Endothelial cell of umbilical vein (primary cell): ENCODE data around the gene TAMALIN. TPM values are rescaled to one million over a fixed set of nuclear protein-coding genes. Genes with fewer than 3 reads are reported as not detected.

ENCODE experiments used
- BruUV-seq: library from RNA; stranded (reverse); fragments of 400-500 nt; replicated peaks from 2 replicates; lab custom pipeline; 2021; lab: Mats Ljungman, UMichigan
- CTCF ChIA-PET: fragments of 300-600, 350-600 bp; sonication (Branson Sonifier 250); formaldehyde crosslinking; loops from one replicate; lab custom pipeline; 2021; ENCODE audit warnings: antibody characterized with exemption, inconsistent platforms; lab: Charles Lee
- POLR2A ChIA-PET: fragments of 300-600, 350-600 bp; sonication (Branson Sonifier 250); formaldehyde crosslinking; loops from one replicate; lab custom pipeline; 2021; ENCODE audit warnings: antibody characterized with exemption, inconsistent platforms; lab: Charles Lee
- DNase-seq: peaks from one replicate; pipeline ENCODE4 v3.0.0-alpha.2; 2011; ENCODE audit warnings: low read depth, low spot score
- FAIRE-seq: peaks from 2 replicates; lab custom pipeline; 2011; peaks lifted over from hg19 to GRCh38; lab: Jason Lieb, UNC
- H2AFZ ChIP-seq: 2 replicates; pipeline ENCODE4 v1.6.0; 2012; ENCODE audit warnings: low read depth, low read length, control low read depth, inconsistent platforms
- H3K27ac ChIP-seq: 2 replicates; pipeline ENCODE4 v1.5.1; 2011; ENCODE audit warnings: low read depth, mild to moderate bottlenecking, control low read depth, low read length, moderate library complexity; ENCODE audit not compliant: insufficient read depth
- H3K27me3 ChIP-seq, 2 experiments: 2 replicates each; pipeline versions ENCODE4 v1.6.0 to v1.6.1; 2011; ENCODE audit warnings: low read length in 2 of 2, mixed read lengths in 1 of 2; ENCODE audit not compliant: control insufficient read depth in 2 of 2, insufficient read depth in 2 of 2
- H3K36me3 ChIP-seq, 2 experiments: 2 replicates in 1 of 2; 3 replicates in 1 of 2; pipeline ENCODE4 v1.5.1; 2011; ENCODE audit warnings: low read length in 2 of 2, mild to moderate bottlenecking in 1 of 2, moderate library complexity in 1 of 2; ENCODE audit not compliant: control insufficient read depth in 2 of 2, insufficient read depth in 2 of 2; ENCODE audit errors: extremely low read depth in 1 of 2
- H3K4me1 ChIP-seq: 3 replicates; pipeline ENCODE4 v1.5.1; 2011; ENCODE audit warnings: mild to moderate bottlenecking, low read length; ENCODE audit not compliant: control insufficient read depth, insufficient read depth; ENCODE audit errors: extremely low read depth
- H3K4me2 ChIP-seq: 2 replicates; pipeline ENCODE4 v1.6.1; 2011; ENCODE audit warnings: low read length, control low read depth, mixed read lengths; ENCODE audit not compliant: insufficient read depth
- H3K4me3 ChIP-seq, 3 experiments: fragments of 200-600 bp in 1 of 3; sonication (generic), shearing (Covaris generic) in 1 of 3; replicated peaks in 1 of 3; 2 replicates each; pipeline ENCODE4 v1.5.1; 2011 to 2016; ENCODE audit warnings: control low read depth in 3 of 3, low read length in 3 of 3, mild to moderate bottlenecking in 2 of 3, inconsistent platforms in 1 of 3, low read depth in 1 of 3, moderate library complexity in 1 of 3; ENCODE audit not compliant: insufficient read depth in 1 of 3
- H3K79me2 ChIP-seq: 2 replicates; pipeline ENCODE4 v1.6.0; 2012; ENCODE audit warnings: low read length, inconsistent platforms; ENCODE audit not compliant: control insufficient read depth, insufficient read depth
- H3K9ac ChIP-seq: replicated peaks from 2 replicates; pipeline ENCODE3; 2011; ENCODE audit warnings: low read length, control low read depth; ENCODE audit not compliant: insufficient read depth; ENCODE audit errors: extremely low read depth
- H3K9me1 ChIP-seq: replicated peaks from 3 replicates; pipeline ENCODE4 v1.6.0; 2011; ENCODE audit warnings: mild to moderate bottlenecking, low read length; ENCODE audit not compliant: control insufficient read depth, insufficient read depth; ENCODE audit errors: extremely low read depth
- H3K9me3 ChIP-seq: replicated peaks from 2 replicates; pipeline ENCODE4 v1.5.1; 2012; ENCODE audit warnings: low read length, inconsistent platforms; ENCODE audit not compliant: control insufficient read depth, insufficient read depth
- H4K20me1 ChIP-seq: replicated peaks from 2 replicates; pipeline ENCODE3; 2011; ENCODE audit warnings: mild to moderate bottlenecking, low read length; ENCODE audit not compliant: control insufficient read depth, insufficient read depth; ENCODE audit errors: extremely low read depth
- CTCF ChIP-seq, 2 donors: IDR thresholded peaks; 1 replicate in 1 of 2; 2 replicates in 1 of 2; pipeline ENCODE4 v1.5.1; 2011; ENCODE audit warnings: low read length in 2 of 2, mild to moderate bottlenecking in 2 of 2, moderate library complexity in 2 of 2, control low read depth in 1 of 2, inconsistent platforms in 1 of 2, low read depth in 1 of 2; ENCODE audit not compliant: insufficient read depth in 1 of 2; ENCODE audit errors: extremely low read depth in 1 of 2
- EZH2 ChIP-seq: IDR thresholded peaks from 2 replicates; pipeline ENCODE4 v1.6.1; 2012; ENCODE audit warnings: borderline replicate concordance, low read depth, mild to moderate bottlenecking, moderate library complexity, low read length, inconsistent platforms; ENCODE audit not compliant: severe bottlenecking
- FOS ChIP-seq: IDR thresholded peaks from 2 replicates; pipeline ENCODE4 v1.6.1; 2011; ENCODE audit warnings: mild to moderate bottlenecking, low read length, moderate library complexity, borderline replicate concordance; ENCODE audit not compliant: insufficient read depth
- GATA2 ChIP-seq: IDR thresholded peaks from 2 replicates; pipeline ENCODE4 v1.7.0; 2011; ENCODE audit warnings: low read depth, mild to moderate bottlenecking, moderate library complexity, mixed read lengths, low read length; ENCODE audit not compliant: insufficient read length, insufficient read depth
- JUN ChIP-seq: IDR thresholded peaks from 2 replicates; pipeline ENCODE4 v1.6.1; 2011; ENCODE audit warnings: borderline replicate concordance, low read depth; ENCODE audit not compliant: insufficient read length, insufficient read depth
- MAX ChIP-seq: IDR thresholded peaks from 2 replicates; pipeline ENCODE4 v1.6.1; 2011; ENCODE audit not compliant: insufficient read depth, insufficient read length
- MYC ChIP-seq: IDR thresholded peaks from one replicate; pipeline ENCODE4 v1.6.1; 2011; ENCODE audit warnings: mild to moderate bottlenecking, low read depth, low read length
- POLR2A ChIP-seq: IDR thresholded peaks from 2 replicates; pipeline ENCODE4 v1.6.1; 2012; ENCODE audit warnings: low read depth, mild to moderate bottlenecking, control low read depth, low read length
- POLR2AphosphoS5 ChIP-seq: IDR thresholded peaks from 2 replicates; pipeline ENCODE4 v1.6.1; 2012; ENCODE audit warnings: low read depth, mild to moderate bottlenecking, control low read depth, low read length, moderate library complexity; ENCODE audit not compliant: insufficient read depth
- dilution Hi-C: fragments of 300-500 bp; cut with MboI; formaldehyde crosslinking; loops from one replicate; pipeline ENCODE4 v1.15.0; 2019; ENCODE audit warnings: low sequenced_read_pairs; ENCODE audit not compliant: extremely low pct_ligation_motif_present
- intact Hi-C: fragments of 100-400 bp; cut with micrococcal nuclease; formaldehyde crosslinking; loops from one replicate; pipeline ENCODE4 v1.10.0; 2022
- polyA plus RNA-seq, 4 experiments: library from polyadenylated mRNA; depleted of rRNA in 3 of 4; stranded (reverse) in 3 of 4; unstranded in 1 of 4; fragments of >200 nt; gene quantifications; 2 replicates each; pipeline versions ENCODE4 v1.2.1 to v1.2.3, GENCODE V29; 2011 to 2012; ENCODE audit warnings: missing spikeins in 1 of 4
- total RNA-seq: library from RNA; stranded (reverse); gene quantifications from 2 replicates; pipeline ENCODE4 v1.2.3, GENCODE V29; 2021

TAMALIN gene
- total and polyA plus RNA-seq, 2 donors (not counting 3 experiments of a cell fraction or from before 2014, with no cell fraction given): 53.3 to 87.5 TPM

GRCh38 chr12:51972422-51972812, 34.3 kb upstream of the TAMALIN start:
- Histone ChIP-seq H2AFZ (no peak overlapping the region), H3K9ac (peak overlapping the region; percentile 73), H3K4me2 (peak overlapping the region; percentile 62), H3K27ac (peak overlapping the region; percentile 98), H3K36me3 (peaks cover 5 to 9% of the 10 kb centered on the region in 2 experiments), H3K4me3 (no peak overlapping the region), H3K9me1 (no peaks in the 10 kb centered on the region), H3K27me3 (no peaks in the 10 kb centered on the region), H3K79me2 (peaks cover 59% of the 10 kb centered on the region), H4K20me1 (no peaks in the 10 kb centered on the region), H3K9me3 (no peaks in the 10 kb centered on the region), H3K4me1 (peaks cover 84% of the 10 kb centered on the region)
- DNase-seq: no peak
- dilution Hi-C loops: no loop called here
- BruUV-seq: TSS peak; percentile 61
- no peak for FAIRE-seq
- CTCF ChIA-PET: interaction anchor here (1.4 to 5.7 kb wide), 8 partner anchors 9 to 80 kb away, joined by 4 to 39 read pairs (median 18); partner anchors contain the start of gene ACVR1B
- POLR2A ChIA-PET: interaction anchor here (0.6 to 0.8 kb wide), 2 partner anchors 34 to 87 kb away, joined by 4 to 6 read pairs; partner anchors contain the start of gene TAMALIN
- intact Hi-C loops: loop anchor here (2.0 kb wide), 1 partner anchor 76 kb away; no protein-coding TSS in a partner anchor
- TF ChIP-seq MAX (no peak), MYC (no peak), JUN (no peak), POLR2AphosphoS5 (no peak), EZH2 (no peak), FOS (no peak), POLR2A (no peak), CTCF (IDR thresholded peaks at IDR 0.05; ENCODE audit: extremely low read depth in 1 of 2, insufficient read depth in 1 of 2, low read depth in 1 of 2, low read length in 2 of 2) (no peak), GATA2 (no peak)
